Tibial artery (tissue), 4 donors: ENCODE results near the gene NR2F2.
A peak's percentile ranks its signal among the peaks of the same experiment; 100 is the strongest.

Experiments used
- DNase-seq, 2 donors: peaks; one replicate each; pipeline ENCODE4 v3.0.0-alpha.2; 2019
- H3K27ac ChIP-seq, 2 donors: fragments of 200-600 bp; sonication (generic) in 1 of 2; 1 replicate in 1 of 2; 2 replicates in 1 of 2; pipeline ENCODE4 v1.5.1; 2018 to 2019; ENCODE audit warnings: mild to moderate bottlenecking in 1 of 2
- H3K27me3 ChIP-seq, 2 donors: fragments of 200-600 bp; sonication (generic) in 1 of 2; one replicate each; pipeline versions ENCODE4 v1.5.1 to v1.6.0; 2016 to 2019
- H3K36me3 ChIP-seq, 3 donors: fragments of 200-600 bp; sonication (generic) in 2 of 3; one replicate each; pipeline ENCODE4 v1.5.1; 2016 to 2019; ENCODE audit warnings: mild to moderate bottlenecking in 2 of 3
- H3K4me1 ChIP-seq, 4 donors: fragments of 200-600 bp; sonication (generic) in 2 of 4; 1 replicate in 3 of 4; 2 replicates in 1 of 4; pipeline ENCODE4 v1.5.1; 2016 to 2019
- H3K4me3 ChIP-seq, 2 donors: fragments of 200-600 bp; sonication (generic) in 1 of 2; 1 replicate in 1 of 2; 2 replicates in 1 of 2; pipeline ENCODE4 v1.5.1; 2018 to 2019; ENCODE audit warnings: mild to moderate bottlenecking in 2 of 2
- H3K9me3 ChIP-seq, 3 donors: fragments of 200-600 bp; sonication (generic) in 1 of 3; one replicate each; pipeline ENCODE4 v1.5.1; 2016 to 2019
- intact Hi-C: fragments of 100-400 bp; cut with DNase I; formaldehyde crosslinking; loops from one replicate; pipeline ENCODE4 v1.15.0; 2023; ENCODE audit warnings: low total_unique reads
- TF ChIP-seq, protein P1 (sequence below), 2 experiments: fragments of 200-600 bp in 1 of 2; fragments of 450-650 bp in 1 of 2; IDR thresholded peaks; one replicate each; pipeline ENCODE4 v1.5.1; 2017 to 2019; ENCODE audit warnings: antibody characterized with exemption in 2 of 2, mild to moderate bottlenecking in 1 of 2, moderate library complexity in 1 of 2

The NR2F2 gene

DNA sequence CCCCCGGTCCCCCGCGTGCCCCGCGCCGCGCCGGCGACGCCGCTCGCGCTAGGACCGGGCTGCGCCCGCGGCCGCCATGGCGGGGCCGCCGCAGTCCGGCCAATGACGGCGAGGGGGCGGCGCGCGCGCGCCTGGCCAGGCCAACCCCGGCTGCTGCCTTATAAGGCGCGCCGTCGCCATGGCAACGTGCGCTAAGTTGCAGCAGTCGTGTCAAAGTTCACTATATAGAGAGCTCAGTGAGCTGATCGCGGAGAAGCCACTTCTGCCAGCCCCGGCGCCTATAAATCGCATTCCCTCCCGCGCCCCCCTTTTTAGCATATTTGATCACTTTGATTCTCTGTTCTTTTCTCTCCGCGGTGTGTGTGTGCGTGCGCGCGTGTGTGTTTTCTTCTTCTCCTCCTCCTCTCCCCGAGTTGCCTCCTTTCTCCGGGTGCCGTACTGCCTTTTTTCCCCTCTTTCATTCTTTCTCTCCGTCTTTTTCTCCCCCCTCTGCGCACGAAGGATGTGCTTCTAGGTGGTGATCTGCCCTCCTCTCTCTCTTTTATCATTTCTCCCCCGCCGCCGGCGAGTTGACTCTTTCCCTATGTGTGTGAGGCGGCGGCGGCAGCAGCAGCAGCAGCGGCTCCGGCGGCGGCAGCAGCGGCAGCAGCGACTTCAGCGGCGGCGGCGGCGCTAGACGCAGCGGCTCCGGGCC, at the start of gene NR2F2:
TSS of gene NR2F2 (plus strand) at position 251 of the 694 bp plus-strand sequence. CDS start 1,406 bp downstream, outside the sequence.
- peak within 1 kb of the TSS; percentile 97 to 100 for H3K27ac ChIP-seq
- intact Hi-C loops = loop anchor here (10.0 kb wide), 2 partner anchors 1156 to 1486 kb away; no protein-coding TSS in a partner anchor
- H3K9me3 ChIP-seq = no peaks in the 10 kb centered on the region
- peak; percentile 98 for DNase-seq
- peaks cover 0 to 8% (median 4%) of the 10 kb centered on the region in 4 donors for H3K4me1 ChIP-seq
- H3K27me3 ChIP-seq = no peaks in the 10 kb centered on the region
- H3K4me3 ChIP-seq = peak within 1 kb of the TSS; percentile 92 to 97
- TF ChIP-seq, protein P1, sequence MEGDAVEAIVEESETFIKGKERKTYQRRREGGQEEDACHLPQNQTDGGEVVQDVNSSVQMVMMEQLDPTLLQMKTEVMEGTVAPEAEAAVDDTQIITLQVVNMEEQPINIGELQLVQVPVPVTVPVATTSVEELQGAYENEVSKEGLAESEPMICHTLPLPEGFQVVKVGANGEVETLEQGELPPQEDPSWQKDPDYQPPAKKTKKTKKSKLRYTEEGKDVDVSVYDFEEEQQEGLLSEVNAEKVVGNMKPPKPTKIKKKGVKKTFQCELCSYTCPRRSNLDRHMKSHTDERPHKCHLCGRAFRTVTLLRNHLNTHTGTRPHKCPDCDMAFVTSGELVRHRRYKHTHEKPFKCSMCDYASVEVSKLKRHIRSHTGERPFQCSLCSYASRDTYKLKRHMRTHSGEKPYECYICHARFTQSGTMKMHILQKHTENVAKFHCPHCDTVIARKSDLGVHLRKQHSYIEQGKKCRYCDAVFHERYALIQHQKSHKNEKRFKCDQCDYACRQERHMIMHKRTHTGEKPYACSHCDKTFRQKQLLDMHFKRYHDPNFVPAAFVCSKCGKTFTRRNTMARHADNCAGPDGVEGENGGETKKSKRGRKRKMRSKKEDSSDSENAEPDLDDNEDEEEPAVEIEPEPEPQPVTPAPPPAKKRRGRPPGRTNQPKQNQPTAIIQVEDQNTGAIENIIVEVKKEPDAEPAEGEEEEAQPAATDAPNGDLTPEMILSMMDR (IDR thresholded peaks at IDR 0.05) = no peak
- peaks cover 38 to 41% (median 38%) of the 10 kb centered on the region in 3 donors for H3K36me3 ChIP-seq

DNA sequence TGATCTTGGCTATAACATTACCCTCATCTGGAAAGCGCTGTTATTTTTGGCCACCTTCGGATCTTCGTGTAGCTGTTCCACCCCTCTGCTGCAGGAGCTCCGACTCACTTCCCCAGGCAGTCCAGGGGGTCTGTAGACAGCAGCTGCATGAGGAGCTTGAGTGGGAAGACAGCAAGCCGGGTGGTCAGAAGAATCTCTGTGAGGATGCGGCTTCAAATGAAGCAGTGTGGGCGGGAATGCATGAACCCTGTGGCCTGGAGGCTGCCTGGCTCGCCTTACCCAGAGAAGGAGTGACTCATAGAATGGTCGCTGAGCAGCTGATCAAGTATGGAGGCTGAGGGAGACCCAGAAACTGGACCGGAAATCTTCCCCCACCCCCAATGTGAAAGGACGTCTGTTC, 45.2 kb upstream of the NR2F2 start:
- TF ChIP-seq, protein P1 (IDR thresholded peaks at IDR 0.05) = no peak
- Histone ChIP-seq H3K27ac (no peak overlapping the region), H3K4me3 (no peak overlapping the region), H3K9me3 (no peaks in the 10 kb centered on the region), H3K36me3 (peaks cover 29 to 52% (median 44%) of the 10 kb centered on the region in 3 donors), H3K27me3 (no peaks in the 10 kb centered on the region), H3K4me1 (no peaks in the 10 kb centered on the region)
- intact Hi-C loops = no loop called here
- no peak for DNase-seq

DNA sequence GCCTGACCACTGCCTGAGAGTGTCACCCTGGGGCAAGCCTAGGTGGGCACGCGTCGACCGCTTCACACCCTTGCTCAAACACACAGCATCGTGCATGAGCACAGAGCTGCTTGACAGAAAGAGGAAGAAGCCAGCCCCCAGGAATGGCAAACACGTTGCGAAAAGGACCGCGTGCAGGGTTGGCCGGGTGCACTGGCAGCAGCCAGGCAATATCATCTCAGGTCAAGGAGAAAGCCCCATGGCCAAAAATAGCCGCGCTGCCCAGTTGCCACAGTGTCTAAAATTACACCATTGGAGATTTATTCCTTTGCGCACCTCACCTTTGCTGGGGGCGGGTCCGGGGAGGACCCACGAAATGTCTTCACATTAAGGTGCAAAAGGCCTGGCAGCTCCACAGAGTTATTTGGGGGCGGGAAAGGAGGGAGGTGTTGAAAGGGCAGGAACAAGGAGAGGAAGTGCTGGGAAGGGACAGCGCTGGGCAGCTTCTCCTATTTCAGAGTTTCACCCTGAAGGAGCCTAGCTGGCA, 44.7 kb upstream of the NR2F2 start:
- no peak overlapping the region for H3K4me3 ChIP-seq

DNA sequence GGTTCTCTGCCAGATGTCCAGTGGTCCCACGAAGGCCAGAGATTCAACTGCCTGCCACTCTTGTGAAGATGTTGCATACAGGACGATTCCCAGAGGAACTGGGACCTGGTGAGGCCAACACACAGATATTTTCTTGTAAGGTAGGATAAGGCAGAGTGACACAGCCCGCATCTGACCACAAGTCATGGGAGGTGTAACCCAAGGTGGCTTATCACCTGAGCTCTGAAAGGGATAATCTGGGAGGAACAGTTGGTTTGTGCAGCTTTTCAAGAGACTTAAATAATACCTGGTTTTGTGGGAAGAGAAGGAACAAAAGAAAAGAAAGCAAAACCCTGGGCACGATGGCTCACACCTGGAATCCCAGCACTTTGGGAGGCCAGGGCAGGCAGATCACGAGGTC, 39.8 kb upstream of the NR2F2 start:
- H3K4me1 ChIP-seq = no peaks in the 10 kb centered on the region
- TF ChIP-seq, protein P1 (IDR thresholded peaks at IDR 0.05) = no peak
- no peaks in the 10 kb centered on the region for H3K27me3 ChIP-seq
- H3K27ac ChIP-seq = no peak overlapping the region
- DNase-seq = no peak
- peaks cover 11 to 18% (median 16%) of the 10 kb centered on the region in 3 donors for H3K36me3 ChIP-seq
- no peaks in the 10 kb centered on the region for H3K9me3 ChIP-seq
- H3K4me3 ChIP-seq = no peak overlapping the region
- intact Hi-C loops = no loop called here

More for the DNA sequence above, 44.7 kb upstream of the NR2F2 start:
- H3K9me3 ChIP-seq = no peaks in the 10 kb centered on the region
- no peak overlapping the region for H3K27ac ChIP-seq
- peaks cover 27 to 54% (median 44%) of the 10 kb centered on the region in 3 donors for H3K36me3 ChIP-seq
- no peaks in the 10 kb centered on the region for H3K4me1 ChIP-seq
- H3K27me3 ChIP-seq = no peaks in the 10 kb centered on the region
- DNase-seq = no peak
- TF ChIP-seq, protein P1 (IDR thresholded peaks at IDR 0.05) = no peak
- intact Hi-C loops = no loop called here

DNA sequence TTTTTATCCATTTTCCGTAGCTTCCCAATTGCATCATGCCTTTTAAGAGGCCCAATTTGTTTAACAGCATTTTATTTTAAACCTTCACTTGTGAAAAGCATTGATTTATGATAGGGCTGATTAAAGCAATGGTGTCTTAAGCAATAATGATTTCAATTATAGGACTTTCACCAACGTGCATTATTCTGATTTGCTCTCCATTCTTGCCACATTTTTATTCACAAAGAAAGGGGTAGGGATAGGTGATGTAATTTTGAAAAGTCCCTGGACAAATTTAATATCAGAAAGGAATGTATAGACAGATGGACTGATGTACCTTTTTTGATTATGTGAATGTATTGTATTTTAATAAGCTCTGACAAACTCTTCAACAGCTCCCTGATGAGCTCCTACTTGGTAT, 37.9 kb upstream of the NR2F2 start:
- peaks cover 0 to 2% (median 1%) of the 10 kb centered on the region in 3 donors for H3K9me3 ChIP-seq
- no peaks in the 10 kb centered on the region for H3K4me1 ChIP-seq
- H3K27me3 ChIP-seq = no peaks in the 10 kb centered on the region
- TF ChIP-seq, protein P1 (IDR thresholded peaks at IDR 0.05) = no peak
- intact Hi-C loops = no loop called here
- no peak overlapping the region for H3K27ac ChIP-seq
- H3K36me3 ChIP-seq = peaks cover 12 to 15% (median 12%) of the 10 kb centered on the region in 3 donors
- no peak overlapping the region for H3K4me3 ChIP-seq
- DNase-seq = no peak
